Measurements from ENCODE around the gene SORCS1. TPM values are rescaled to one million over a fixed set of nuclear protein-coding genes. Genes with fewer than 3 reads are reported as not detected.

The SORCS1 gene
- total and polyA plus RNA-seq, 2 experiments from 2014 or later, result 1.1 to 4.6 TPM

DNA sequence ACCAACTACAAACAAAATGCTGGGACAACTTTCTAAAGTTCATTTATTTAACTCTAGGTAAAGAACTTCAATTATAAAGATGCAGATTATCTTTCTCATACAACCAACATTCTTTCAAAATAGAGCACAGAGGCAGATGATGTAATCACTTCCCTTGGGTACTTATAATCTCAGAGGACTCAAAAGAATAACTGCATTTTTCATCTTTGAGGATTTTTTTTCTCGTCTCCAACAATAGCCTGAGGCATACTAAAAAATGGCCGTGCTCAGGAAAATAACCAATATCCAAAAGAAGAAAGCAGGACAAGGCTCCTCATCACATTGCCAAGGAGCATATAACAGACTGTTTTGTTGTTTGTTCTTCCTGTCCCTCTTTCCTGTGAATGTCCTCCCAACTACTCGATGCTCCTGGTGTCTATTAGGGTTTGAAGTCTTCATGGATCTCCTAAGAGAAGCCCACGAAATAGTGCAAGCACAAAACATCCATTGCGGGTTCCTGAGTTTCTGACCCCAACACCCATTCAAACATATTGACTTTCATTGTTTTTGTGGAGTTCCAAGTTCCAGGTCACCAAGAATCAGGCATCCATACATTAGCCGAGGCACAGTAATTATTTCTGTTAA lies 182.9 kb downstream of the SORCS1 start:
- TF ChIP-seq EZH2phosphoT487 (IDR thresholded peaks at IDR 0.05; ENCODE audit: low read depth, severe bottlenecking, unreplicated experiment) (no peak), CTCF (IDR thresholded peaks at IDR 0.05; ENCODE audit: poor library complexity) (no peak), EZH2 (IDR thresholded peaks at IDR 0.05; ENCODE audit: borderline replicate concordance) (no peak)
- Histone ChIP-seq H3K4me3 (no peak overlapping the region), H3K79me2 (no peaks in the 10 kb centered on the region), H4K20me1 (ENCODE audit: insufficient read depth, poor library complexity, severe bottlenecking) (no peaks in the 10 kb centered on the region), H3K36me3 (replicated peaks; ENCODE audit: insufficient read depth, low read depth) (no peaks in the 10 kb centered on the region), H3K4me1 (ENCODE audit: insufficient read depth) (peaks cover 9% of the 10 kb centered on the region), H3K9me2 (replicated peaks; ENCODE audit: insufficient read depth) (no peaks in the 10 kb centered on the region), H3K9me3 (ENCODE audit: low read depth) (no peaks in the 10 kb centered on the region), H3K4me2 (no peak overlapping the region), H3K27ac (no peak overlapping the region), H2AFZ (no peak overlapping the region), H3K27me3 (no peaks in the 10 kb centered on the region)
- 81% methylated on average over 6 of the region's 6 CpGs for WGBS (ENCODE audit: low lambda C conversion rate, missing lambda C conversion rate)
- DNase-seq (ENCODE audit: low spot score), result no peak

DNA sequence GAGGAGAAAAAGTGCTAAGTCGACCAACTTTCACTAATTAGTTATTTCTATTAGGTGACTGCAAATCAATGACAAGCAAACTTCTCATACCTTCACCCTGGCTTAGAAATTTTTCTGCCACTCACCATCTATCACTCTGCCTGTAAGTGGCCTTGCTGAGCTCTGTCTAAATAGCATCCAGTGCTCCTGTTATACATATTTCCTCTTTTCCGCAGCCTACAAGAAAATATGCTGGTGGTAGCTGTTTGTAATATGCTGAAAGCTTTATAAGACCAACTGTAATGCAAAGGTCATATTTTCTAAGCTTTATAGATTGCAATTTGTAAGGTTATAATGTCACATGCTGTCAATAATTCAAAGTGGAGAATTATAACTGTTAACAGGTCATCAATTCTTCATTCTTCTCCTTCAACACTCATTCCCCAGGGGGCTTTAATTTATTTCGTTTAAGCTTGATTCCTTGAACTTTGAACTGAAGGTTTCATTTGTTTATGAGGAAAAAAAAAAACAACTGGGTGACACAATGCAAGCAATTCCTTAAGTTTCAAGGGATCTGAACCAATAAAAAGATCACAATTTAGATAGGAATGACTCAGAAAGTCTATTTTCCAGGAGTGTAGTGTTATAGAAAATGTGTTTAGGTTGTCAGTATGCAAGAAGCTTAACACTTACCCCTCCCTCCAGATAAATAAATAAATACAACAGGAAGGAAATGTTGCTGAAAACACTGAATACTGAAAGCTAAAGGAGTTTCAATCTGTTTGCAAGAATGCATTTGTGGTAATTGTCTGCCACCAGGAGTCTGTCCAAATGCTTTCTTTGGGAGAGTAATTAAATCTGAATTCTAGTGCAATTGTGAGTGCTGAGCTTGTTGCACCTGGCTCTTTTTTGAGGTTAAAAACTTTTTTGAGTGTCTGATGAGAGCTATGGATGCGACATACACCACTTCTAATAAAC lies 183.7 kb downstream of the SORCS1 start:
- Histone ChIP-seq H3K36me3 (replicated peaks; ENCODE audit: insufficient read depth, low read depth) (no peaks in the 10 kb centered on the region), H3K79me2 (no peaks in the 10 kb centered on the region), H3K9me2 (replicated peaks; ENCODE audit: insufficient read depth) (no peaks in the 10 kb centered on the region), H3K27me3 (no peaks in the 10 kb centered on the region), H3K4me2 (no peak overlapping the region), H2AFZ (no peak overlapping the region), H3K4me1 (ENCODE audit: insufficient read depth) (peaks cover 9% of the 10 kb centered on the region), H3K27ac (peak overlapping the region; percentile 1), H3K4me3 (no peak overlapping the region), H3K9me3 (ENCODE audit: low read depth) (no peaks in the 10 kb centered on the region), H4K20me1 (ENCODE audit: insufficient read depth, poor library complexity, severe bottlenecking) (no peaks in the 10 kb centered on the region)
- WGBS (ENCODE audit: low lambda C conversion rate, missing lambda C conversion rate), result 52% methylated on average over 4 of the region's 4 CpGs
- TF ChIP-seq EZH2phosphoT487 (IDR thresholded peaks at IDR 0.05; ENCODE audit: low read depth, severe bottlenecking, unreplicated experiment) (no peak), CTCF (IDR thresholded peaks at IDR 0.05; ENCODE audit: poor library complexity) (no peak), EZH2 (IDR thresholded peaks at IDR 0.05; ENCODE audit: borderline replicate concordance) (no peak)
- no peak for DNase-seq (ENCODE audit: low spot score)

DNA sequence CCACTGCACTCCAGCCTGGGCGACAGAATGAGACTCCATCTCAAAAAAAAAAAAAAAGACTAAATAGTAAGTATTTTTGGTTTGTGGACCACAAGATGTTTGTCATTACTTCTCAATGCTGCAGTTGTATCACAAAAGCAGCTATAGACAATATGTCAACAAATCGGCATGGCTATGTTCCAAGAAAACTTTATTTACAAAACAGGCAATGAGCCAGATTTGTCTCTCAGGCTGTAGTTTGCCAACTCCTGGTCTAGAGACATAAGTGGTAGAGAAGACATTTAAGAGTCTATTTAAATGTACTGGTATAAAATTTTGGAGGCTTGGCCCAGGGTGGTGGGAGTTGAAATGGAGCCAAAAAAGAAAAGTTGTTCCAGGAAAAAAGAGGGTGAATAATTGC lies 185.8 kb downstream of the SORCS1 start:
- H3K36me3 ChIP-seq (replicated peaks; ENCODE audit: insufficient read depth, low read depth), result no peaks in the 10 kb centered on the region
- 74% methylated on average over 2 of the region's 2 CpGs for WGBS (ENCODE audit: low lambda C conversion rate, missing lambda C conversion rate)
- H3K79me2 ChIP-seq, result no peaks in the 10 kb centered on the region
- TF ChIP-seq EZH2 (IDR thresholded peaks at IDR 0.05; ENCODE audit: borderline replicate concordance) (no peak), CTCF (IDR thresholded peaks at IDR 0.05; ENCODE audit: poor library complexity) (no peak), EZH2phosphoT487 (IDR thresholded peaks at IDR 0.05; ENCODE audit: low read depth, severe bottlenecking, unreplicated experiment) (no peak)
- no peak for DNase-seq (ENCODE audit: low spot score)
- H3K27me3 ChIP-seq, result no peaks in the 10 kb centered on the region
- no peak overlapping the region for H3K4me3 ChIP-seq
- no peaks in the 10 kb centered on the region for H3K9me3 ChIP-seq (ENCODE audit: low read depth)
- H3K4me1 ChIP-seq (ENCODE audit: insufficient read depth), result peaks cover 9% of the 10 kb centered on the region
- no peaks in the 10 kb centered on the region for H4K20me1 ChIP-seq (ENCODE audit: insufficient read depth, poor library complexity, severe bottlenecking)
- H3K27ac ChIP-seq, result no peak overlapping the region
- no peak overlapping the region for H3K4me2 ChIP-seq
- no peak overlapping the region for H2AFZ ChIP-seq
- H3K9me2 ChIP-seq (replicated peaks; ENCODE audit: insufficient read depth), result no peaks in the 10 kb centered on the region
